Hepatocyte (in vitro differentiated cells): ENCODE measurements around the gene SLIT1. TPM values are rescaled to one million over a fixed set of nuclear protein-coding genes. Genes with fewer than 3 reads are reported as not detected.
A peak's percentile ranks its signal among the peaks of the same experiment; 100 is the strongest.

Experiments
- DNase-seq: peaks from one replicate; pipeline ENCODE4 v3.0.0-alpha.2; 2016; ENCODE audit warnings: low spot score
- H2AFZ ChIP-seq: fragments of 200-600 bp; sonication (generic); 2 replicates; pipeline ENCODE4 v1.6.0; 2016; ENCODE audit warnings: antibody characterized with exemption, mild to moderate bottlenecking
- H3K27ac ChIP-seq: fragments of 200-600 bp; sonication (generic); 2 replicates; pipeline ENCODE4 v1.5.1; 2016; ENCODE audit warnings: mild to moderate bottlenecking
- H3K27me3 ChIP-seq: fragments of 200-600 bp; sonication (generic); 2 replicates; pipeline ENCODE4 v1.6.1; 2016
- H3K36me3 ChIP-seq: fragments of 200-600 bp; sonication (generic); replicated peaks from 2 replicates; pipeline ENCODE4 v1.5.1; 2016; ENCODE audit warnings: low read depth; ENCODE audit not compliant: insufficient read depth
- H3K4me1 ChIP-seq: fragments of 200-600 bp; sonication (generic); 2 replicates; pipeline ENCODE4 v1.5.1; 2016; ENCODE audit warnings: mild to moderate bottlenecking, moderate library complexity; ENCODE audit not compliant: insufficient read depth
- H3K4me2 ChIP-seq: fragments of 200-600 bp; sonication (generic); 2 replicates; pipeline ENCODE4 v1.6.0; 2016
- H3K4me3 ChIP-seq: fragments of 200-600 bp; sonication (generic); 2 replicates; pipeline ENCODE4 v1.5.1; 2016; ENCODE audit warnings: mild to moderate bottlenecking
- H3K79me2 ChIP-seq: fragments of 200-600 bp; sonication (generic); 2 replicates; pipeline ENCODE4 v1.6.0; 2017; ENCODE audit warnings: mild to moderate bottlenecking
- H3K9me2 ChIP-seq: fragments of 200-600 bp; sonication (generic); replicated peaks from 2 replicates; pipeline ENCODE4 v1.6.0; 2017; ENCODE audit warnings: mild to moderate bottlenecking; ENCODE audit not compliant: insufficient read depth
- H3K9me3 ChIP-seq: fragments of 200-600 bp; sonication (generic); 2 replicates; pipeline ENCODE4 v1.5.1; 2016; ENCODE audit warnings: low read depth, mild to moderate bottlenecking
- H4K20me1 ChIP-seq: fragments of 200-600 bp; sonication (generic); 2 replicates; pipeline ENCODE4 v1.6.0; 2016; ENCODE audit warnings: mild to moderate bottlenecking; ENCODE audit not compliant: insufficient read depth, poor library complexity, severe bottlenecking
- EZH2 ChIP-seq: fragments of 200-600 bp; sonication (generic); IDR thresholded peaks from 2 replicates; pipeline ENCODE4 v1.6.1; 2016; ENCODE audit warnings: antibody characterized with exemption, mild to moderate bottlenecking, borderline replicate concordance
- EZH2phosphoT487 ChIP-seq: fragments of 200-600 bp; sonication (generic); IDR thresholded peaks from one replicate; pipeline ENCODE4 v1.6.1; 2018; ENCODE audit warnings: antibody characterized with exemption, mild to moderate bottlenecking, low read depth, moderate library complexity; ENCODE audit not compliant: unreplicated experiment, severe bottlenecking
- WGBS: methylation state at CpG from one replicate; pipeline ENCODE4 v1.1.6; 2016; ENCODE audit warnings: low lambda C conversion rate; ENCODE audit errors: missing lambda C conversion rate; 5-methylcytosine and 5-hydroxymethylcytosine counted together
- polyA plus RNA-seq: library from polyadenylated mRNA; unstranded; fragments of >200 nt; fragmentation: Nextera tagmentation; extraction: Ambion mirVana; gene quantifications from 2 replicates; pipeline ENCODE4 v1.2.1, GENCODE V29; 2016
- total RNA-seq: library from RNA; depleted of rRNA; stranded (reverse); fragments of >200 nt; gene quantifications from 2 replicates; pipeline ENCODE4 v1.2.3, GENCODE V29; 2014
- TF ChIP-seq, protein P1 (sequence below): fragments of 200-600 bp; sonication (generic); IDR thresholded peaks from 2 replicates; pipeline ENCODE4 v1.5.1; 2016; ENCODE audit warnings: antibody characterized with exemption, mild to moderate bottlenecking; ENCODE audit not compliant: poor library complexity

The SLIT1 gene
- total and polyA plus RNA-seq, 2 experiments from 2014 or later = 0.47 to 0.65 TPM

- peak overlapping the region; percentile 51 for H3K4me3 ChIP-seq
- WGBS = 4% methylated on average over 46 of the region's 56 CpGs
These were observed 10.7 kb upstream of the SLIT1 start for GRCh38 chr10:97196223-97197029.

DNA sequence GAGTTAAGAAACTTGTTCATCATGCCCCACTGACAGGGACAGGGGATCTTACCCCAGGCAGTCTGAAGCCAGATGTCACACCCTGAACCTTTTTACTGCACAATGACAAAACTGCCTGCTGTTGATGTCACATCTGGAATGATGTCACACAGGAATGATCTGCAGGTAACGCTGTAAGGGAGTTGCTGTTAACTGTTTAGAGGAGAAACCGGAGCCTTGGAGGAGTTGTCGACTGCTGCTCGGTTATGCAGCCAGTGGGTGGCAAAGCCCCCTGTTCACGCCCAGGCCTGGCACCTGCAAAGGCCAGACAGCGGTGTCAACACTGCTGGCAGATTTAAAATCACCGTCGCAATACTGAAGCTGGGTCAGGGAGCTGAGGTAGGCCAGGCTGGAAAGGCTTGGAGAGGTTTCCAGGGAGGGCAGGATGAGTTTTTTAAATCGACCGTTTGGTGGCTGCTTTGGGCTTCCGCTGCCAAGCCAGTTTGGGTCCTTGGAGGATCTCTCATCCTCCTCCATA lies 10.0 kb upstream of the SLIT1 start:
- peak overlapping the region; percentile 82 for H2AFZ ChIP-seq
- H3K79me2 ChIP-seq = no peaks in the 10 kb centered on the region
- TF ChIP-seq EZH2phosphoT487 (no peak), EZH2 (no peak)
- TF ChIP-seq, protein P1, sequence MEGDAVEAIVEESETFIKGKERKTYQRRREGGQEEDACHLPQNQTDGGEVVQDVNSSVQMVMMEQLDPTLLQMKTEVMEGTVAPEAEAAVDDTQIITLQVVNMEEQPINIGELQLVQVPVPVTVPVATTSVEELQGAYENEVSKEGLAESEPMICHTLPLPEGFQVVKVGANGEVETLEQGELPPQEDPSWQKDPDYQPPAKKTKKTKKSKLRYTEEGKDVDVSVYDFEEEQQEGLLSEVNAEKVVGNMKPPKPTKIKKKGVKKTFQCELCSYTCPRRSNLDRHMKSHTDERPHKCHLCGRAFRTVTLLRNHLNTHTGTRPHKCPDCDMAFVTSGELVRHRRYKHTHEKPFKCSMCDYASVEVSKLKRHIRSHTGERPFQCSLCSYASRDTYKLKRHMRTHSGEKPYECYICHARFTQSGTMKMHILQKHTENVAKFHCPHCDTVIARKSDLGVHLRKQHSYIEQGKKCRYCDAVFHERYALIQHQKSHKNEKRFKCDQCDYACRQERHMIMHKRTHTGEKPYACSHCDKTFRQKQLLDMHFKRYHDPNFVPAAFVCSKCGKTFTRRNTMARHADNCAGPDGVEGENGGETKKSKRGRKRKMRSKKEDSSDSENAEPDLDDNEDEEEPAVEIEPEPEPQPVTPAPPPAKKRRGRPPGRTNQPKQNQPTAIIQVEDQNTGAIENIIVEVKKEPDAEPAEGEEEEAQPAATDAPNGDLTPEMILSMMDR = no peak
- H3K4me3 ChIP-seq = no peak overlapping the region
- H4K20me1 ChIP-seq = no peaks in the 10 kb centered on the region
- DNase-seq = no peak
- no peaks in the 10 kb centered on the region for H3K9me2 ChIP-seq
- H3K4me2 ChIP-seq = peak overlapping the region; percentile 97
- H3K36me3 ChIP-seq = no peaks in the 10 kb centered on the region
- WGBS = 22% methylated on average over 11 of the region's 11 CpGs
- no peaks in the 10 kb centered on the region for H3K4me1 ChIP-seq
- no peaks in the 10 kb centered on the region for H3K9me3 ChIP-seq
- H3K27ac ChIP-seq = no peak overlapping the region
- H3K27me3 ChIP-seq = peaks cover 30% of the 10 kb centered on the region

More at GRCh38 chr10:97196223-97197029, 10.7 kb upstream of the SLIT1 start:
- Histone ChIP-seq H4K20me1 (no peaks in the 10 kb centered on the region), H3K79me2 (no peaks in the 10 kb centered on the region), H3K4me2 (peak overlapping the region; percentile 97), H3K27me3 (peaks cover 32% of the 10 kb centered on the region), H2AFZ (peak overlapping the region; percentile 82), H3K27ac (no peak overlapping the region), H3K9me2 (no peaks in the 10 kb centered on the region), H3K9me3 (no peaks in the 10 kb centered on the region), H3K4me1 (no peaks in the 10 kb centered on the region), H3K36me3 (no peaks in the 10 kb centered on the region)
- DNase-seq = peak; percentile 86
- no peak for TF ChIP-seq EZH2
- TF ChIP-seq, protein P1 = peak; percentile 64

DNA sequence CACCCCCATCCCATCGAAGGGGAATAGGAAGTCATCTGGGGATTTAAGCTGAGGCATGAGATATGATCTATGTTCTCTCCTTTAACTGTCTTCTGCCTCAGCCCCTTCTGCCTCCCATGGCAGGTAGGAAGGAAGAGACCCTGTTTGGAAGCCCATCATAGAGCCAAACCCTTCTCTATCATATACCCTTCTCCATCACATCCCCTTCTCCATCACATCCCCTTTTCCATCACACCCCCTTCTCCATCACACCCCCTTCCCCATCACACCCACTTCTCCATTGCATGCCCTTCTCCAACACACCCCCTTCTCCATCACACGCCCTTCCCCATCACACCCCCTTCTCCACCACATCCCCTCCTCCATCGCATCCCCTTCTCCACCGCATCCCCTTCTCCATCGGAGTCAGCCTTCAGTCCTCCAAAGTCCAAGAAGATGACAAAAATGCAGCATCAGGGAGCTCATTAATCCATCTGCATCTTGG lies 7.2 kb upstream of the SLIT1 start:
- TF ChIP-seq EZH2phosphoT487 = no peak
- no peak for TF ChIP-seq EZH2
- TF ChIP-seq, protein P1 = no peak

More for the DNA sequence above, 7.2 kb upstream of the SLIT1 start:
- H3K4me2 ChIP-seq = no peak overlapping the region
- no peak overlapping the region for H3K4me3 ChIP-seq
- peaks cover 22% of the 10 kb centered on the region for H3K27me3 ChIP-seq
- H2AFZ ChIP-seq = no peak overlapping the region
- H3K79me2 ChIP-seq = no peaks in the 10 kb centered on the region
- H3K27ac ChIP-seq = no peak overlapping the region
- WGBS = 84% methylated on average over 5 of the region's 5 CpGs
- H3K36me3 ChIP-seq = no peaks in the 10 kb centered on the region
- no peaks in the 10 kb centered on the region for H3K9me3 ChIP-seq
- no peaks in the 10 kb centered on the region for H3K9me2 ChIP-seq
- H3K4me1 ChIP-seq = no peaks in the 10 kb centered on the region
- H4K20me1 ChIP-seq = no peaks in the 10 kb centered on the region
- no peak for DNase-seq
